ENCODE results near the gene NEMF.
"Not testable (repeated sequence)": the region's sequence is repeated elsewhere in the genome, so short reads cannot be mapped to it uniquely, and the experiment has no call there.

The NEMF gene

GRCh38 chr14:49852301-49853157, at the start of gene NEMF:
Gene NEMF, minus strand, starts transcription at chr14:49852788. Its CDS starts 35 bp downstream, at chr14:49852753.
- peak; percentile 82 for DNase-seq (ENCODE audit: low read depth)

- DNase-seq (ENCODE audit: low read depth): no peak
These were observed 48.4 kb upstream of the NEMF start for GRCh38 chr14:49900973-49901372.

- DNase-seq (ENCODE audit: low read depth): no peak
These were observed 45.9 kb upstream of the NEMF start for GRCh38 chr14:49898485-49898884.

- no peak for DNase-seq (ENCODE audit: low read depth)
These were observed 45.4 kb upstream of the NEMF start for GRCh38 chr14:49897965-49898364.

- no peak for DNase-seq (ENCODE audit: low read depth)
These were observed 44.8 kb upstream of the NEMF start for GRCh38 chr14:49897414-49897813.

- DNase-seq (ENCODE audit: low read depth): no peak
These were observed 44.4 kb upstream of the NEMF start for GRCh38 chr14:49896966-49897365.

GRCh38 chr14:49896272-49896671, 43.7 kb upstream of the NEMF start:
- not testable (repeated sequence) for DNase-seq (ENCODE audit: low read depth)

- no peak for DNase-seq (ENCODE audit: low read depth)
These were observed 42.9 kb upstream of the NEMF start for GRCh38 chr14:49895480-49895879.

GRCh38 chr14:49894214-49895107, 41.9 kb upstream of the NEMF start:
- DNase-seq (ENCODE audit: low read depth): not testable (repeated sequence)

GRCh38 chr14:49893309-49894213, 41.0 kb upstream of the NEMF start:
- peak; percentile 43 for DNase-seq (ENCODE audit: low read depth)

GRCh38 chr14:49892636-49893308, 40.2 kb upstream of the NEMF start, which contains the start of gene ARF6:
Gene ARF6, plus strand, starts transcription at chr14:49893082. Its CDS starts 655 bp downstream, at chr14:49893737.
- DNase-seq (ENCODE audit: low read depth): peak; percentile 94

- peak; percentile 89 for DNase-seq (ENCODE audit: low read depth)
These were observed 39.7 kb upstream of the NEMF start for GRCh38 chr14:49892301-49892635.

GRCh38 chr14:49888293-49888692, 35.7 kb upstream of the NEMF start:
- no peak for DNase-seq (ENCODE audit: low read depth)

- no peak for DNase-seq (ENCODE audit: low read depth)
These were observed 33.9 kb upstream of the NEMF start for GRCh38 chr14:49886523-49886922.

- DNase-seq (ENCODE audit: low read depth): peak; percentile 40
These were observed 30.5 kb upstream of the NEMF start for GRCh38 chr14:49882826-49883694.

GRCh38 chr14:49881350-49882001, 28.9 kb upstream of the NEMF start:
- DNase-seq (ENCODE audit: low read depth): peak; percentile 96

GRCh38 chr14:49880267-49881064, 27.9 kb upstream of the NEMF start:
- peak; percentile 49 for DNase-seq (ENCODE audit: low read depth)

GRCh38 chr14:49879646-49880204, 27.1 kb upstream of the NEMF start:
- peak; percentile 69 for DNase-seq (ENCODE audit: low read depth)
